ENCODE results near the gene HDGF. TPM values are rescaled to one million over a fixed set of nuclear protein-coding genes. Genes with fewer than 3 reads are reported as not detected.
A peak's percentile ranks its signal among the peaks of the same experiment; 100 is the strongest.

The HDGF gene
- total and polyA plus RNA-seq, 4 donors, result 41.7 to 148 (median 119) TPM

DNA sequence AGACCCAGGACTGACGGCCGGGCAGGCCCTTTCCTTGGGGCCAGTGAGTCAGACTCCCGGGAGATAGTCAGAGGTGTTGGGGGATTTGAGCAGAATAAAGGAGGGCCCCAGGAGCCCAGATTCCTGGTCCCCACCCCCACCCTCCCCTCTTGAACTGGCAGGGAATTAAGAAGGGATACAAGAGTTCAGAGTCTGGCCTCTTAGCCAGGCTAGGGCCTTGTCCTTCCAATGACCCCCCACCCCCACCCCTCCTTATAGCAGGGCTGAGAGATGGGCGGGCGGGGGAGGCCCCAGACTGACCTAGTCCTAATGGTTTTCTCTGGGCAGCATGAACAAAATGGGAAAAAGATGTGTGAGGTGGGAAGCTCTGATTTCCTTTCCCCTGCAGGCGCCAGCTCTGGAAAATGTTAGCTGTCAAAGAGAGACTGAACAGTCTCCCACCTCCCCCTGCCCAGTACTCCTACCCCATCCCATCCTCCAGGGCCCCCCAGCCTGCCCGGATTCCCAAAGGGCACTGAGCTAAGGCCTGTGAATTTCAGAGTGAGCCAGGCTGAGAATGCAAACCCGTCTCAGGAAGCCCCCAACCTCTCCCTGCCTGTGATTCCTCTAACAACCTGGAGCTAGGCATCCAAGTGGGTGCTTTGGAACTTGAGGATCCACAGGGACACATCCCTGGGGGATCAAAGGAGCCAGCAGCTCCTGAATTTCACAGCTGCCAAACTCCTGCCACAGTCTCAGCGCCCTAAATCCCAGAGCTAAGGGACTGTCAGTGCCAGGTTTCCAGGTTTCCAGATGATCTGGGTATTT, 40.3 kb downstream of the HDGF start:
- H3K9me3 ChIP-seq (ENCODE audit: control insufficient read depth in 4 of 4, low read length in 3 of 4), result no peaks in the 10 kb centered on the region
- peaks cover 0 to 2% (median 0%) of the 10 kb centered on the region in 4 donors for H3K27me3 ChIP-seq (ENCODE audit: control insufficient read depth in 4 of 4, insufficient read depth in 4 of 4, low read length in 3 of 4)
- H3K36me3 ChIP-seq (ENCODE audit: control insufficient read depth in 4 of 4, insufficient read depth in 3 of 4, low read depth in 1 of 4, low read length in 3 of 4), result no peaks in the 10 kb centered on the region
- no peak for DNase-seq (ENCODE audit: low spot score)
- H3K4me1 ChIP-seq (ENCODE audit: control insufficient read depth in 4 of 4, insufficient read depth in 4 of 4, low read length in 3 of 4), result peaks cover under 1 to 5% (median 3%) of the 10 kb centered on the region in 4 donors
- TF ChIP-seq CTCF (IDR thresholded peaks at IDR 0.05; ENCODE audit: low read depth, low read length, missing input control) (no peak), RXRA (IDR thresholded peaks at IDR 0.05) (peak; percentile 16 to 30)
- H3K9ac ChIP-seq (ENCODE audit: low read depth in 1 of 2, low read length in 2 of 2), result no peak overlapping the region
- H3K4me3 ChIP-seq (ENCODE audit: low read depth in 1 of 3, low read length in 3 of 3), result no peak overlapping the region
- no peak overlapping the region for H3K27ac ChIP-seq (ENCODE audit: low read depth in 1 of 2, low read length in 2 of 2)
- WGBS, result 84% methylated on average over 9 of the region's 9 CpGs

- no peak overlapping the region for H3K9ac ChIP-seq (ENCODE audit: low read depth in 1 of 2, low read length in 2 of 2)
- H3K27ac ChIP-seq (ENCODE audit: low read depth in 1 of 2, low read length in 2 of 2), result no peak overlapping the region
- peaks cover 0 to 2% (median 0%) of the 10 kb centered on the region in 4 donors for H3K27me3 ChIP-seq (ENCODE audit: control insufficient read depth in 4 of 4, insufficient read depth in 4 of 4, low read length in 3 of 4)
- H3K4me3 ChIP-seq (ENCODE audit: low read depth in 1 of 3, low read length in 3 of 3), result no peak overlapping the region
- 48% methylated on average over 11 of the region's 11 CpGs for WGBS
- no peaks in the 10 kb centered on the region for H3K9me3 ChIP-seq (ENCODE audit: control insufficient read depth in 4 of 4, low read length in 3 of 4)
- no peak for DNase-seq (ENCODE audit: low spot score)
- TF ChIP-seq CTCF (IDR thresholded peaks at IDR 0.05; ENCODE audit: low read depth, low read length, missing input control) (no peak), FOXA2 (IDR thresholded peaks at IDR 0.05) (no peak), RAD21 (IDR thresholded peaks at IDR 0.05) (no peak), HNF4G (IDR thresholded peaks at IDR 0.05) (no peak), JUND (IDR thresholded peaks at IDR 0.05) (no peak), GABPA (IDR thresholded peaks at IDR 0.05 in 1 of 2, conservative IDR thresholded peaks at IDR 0.05 in 1 of 2) (no peak), RXRA (IDR thresholded peaks at IDR 0.05) (no peak), FOXA1 (IDR thresholded peaks at IDR 0.05) (no peak), ATF3 (IDR thresholded peaks at IDR 0.05) (no peak), YY1 (IDR thresholded peaks at IDR 0.05) (no peak)
- TF ChIP-seq, protein P1, sequence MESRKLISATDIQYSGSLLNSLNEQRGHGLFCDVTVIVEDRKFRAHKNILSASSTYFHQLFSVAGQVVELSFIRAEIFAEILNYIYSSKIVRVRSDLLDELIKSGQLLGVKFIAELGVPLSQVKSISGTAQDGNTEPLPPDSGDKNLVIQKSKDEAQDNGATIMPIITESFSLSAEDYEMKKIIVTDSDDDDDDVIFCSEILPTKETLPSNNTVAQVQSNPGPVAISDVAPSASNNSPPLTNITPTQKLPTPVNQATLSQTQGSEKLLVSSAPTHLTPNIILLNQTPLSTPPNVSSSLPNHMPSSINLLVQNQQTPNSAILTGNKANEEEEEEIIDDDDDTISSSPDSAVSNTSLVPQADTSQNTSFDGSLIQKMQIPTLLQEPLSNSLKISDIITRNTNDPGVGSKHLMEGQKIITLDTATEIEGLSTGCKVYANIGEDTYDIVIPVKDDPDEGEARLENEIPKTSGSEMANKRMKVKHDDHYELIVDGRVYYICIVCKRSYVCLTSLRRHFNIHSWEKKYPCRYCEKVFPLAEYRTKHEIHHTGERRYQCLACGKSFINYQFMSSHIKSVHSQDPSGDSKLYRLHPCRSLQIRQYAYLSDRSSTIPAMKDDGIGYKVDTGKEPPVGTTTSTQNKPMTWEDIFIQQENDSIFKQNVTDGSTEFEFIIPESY (IDR thresholded peaks at IDR 0.05), result no peak
- H3K4me1 ChIP-seq (ENCODE audit: control insufficient read depth in 4 of 4, insufficient read depth in 4 of 4, low read length in 3 of 4), result peaks cover 9 to 18% (median 12%) of the 10 kb centered on the region in 4 donors
- no peaks in the 10 kb centered on the region for H3K36me3 ChIP-seq (ENCODE audit: control insufficient read depth in 4 of 4, insufficient read depth in 3 of 4, low read depth in 1 of 4, low read length in 3 of 4)
Measured at GRCh38 chr1:156709757-156710489, 41.6 kb downstream of the HDGF start.
